Mucosa of stomach (tissue), 1 donor: ENCODE data around the gene FRMD4A.

ENCODE experiments used
- H3K27me3 ChIP-seq: one replicate; pipeline ENCODE4 v1.7.0; 2013; ENCODE audit warnings: mild to moderate bottlenecking, low read length; ENCODE audit not compliant: control insufficient read depth, insufficient read depth
- H3K36me3 ChIP-seq: one replicate; pipeline ENCODE4 v1.7.0; 2013; ENCODE audit warnings: low read length; ENCODE audit not compliant: control insufficient read depth, insufficient read depth
- H3K4me1 ChIP-seq: one replicate; pipeline ENCODE4 v1.7.0; 2013; ENCODE audit warnings: mild to moderate bottlenecking, low read length; ENCODE audit not compliant: control insufficient read depth, insufficient read depth
- H3K4me3 ChIP-seq: one replicate; pipeline ENCODE4 v1.7.0; 2013; ENCODE audit warnings: low read length
- H3K9ac ChIP-seq: one replicate; pipeline ENCODE4 v1.7.0; 2013; ENCODE audit warnings: mild to moderate bottlenecking, low read length, moderate library complexity
- H3K9me3 ChIP-seq: one replicate; pipeline ENCODE4 v1.7.0; 2013; ENCODE audit warnings: mild to moderate bottlenecking, low read length, moderate library complexity; ENCODE audit not compliant: control insufficient read depth
- donor health status: Pancreatic carcinoma.

Gene FRMD4A

DNA sequence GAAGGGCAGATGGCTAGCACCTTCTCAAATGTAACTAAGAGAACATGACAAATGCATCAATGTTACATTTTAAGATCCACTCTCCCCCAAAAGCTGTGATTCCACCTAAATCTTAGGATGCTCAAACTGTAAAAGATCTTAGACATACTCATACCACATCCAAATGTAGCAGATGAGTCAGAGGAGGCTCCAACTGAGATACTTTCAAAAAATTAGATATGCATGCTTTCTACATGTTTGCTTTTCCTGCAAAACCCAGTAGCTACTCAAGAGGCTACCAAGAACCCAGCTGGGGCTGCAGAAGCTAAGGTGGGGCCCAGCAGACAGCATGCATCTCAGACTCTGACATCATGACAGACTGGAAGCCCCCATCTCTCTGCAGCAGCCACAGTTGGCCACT is 31.4 kb upstream of the FRMD4A start:
- no peaks in the 10 kb centered on the region for H3K9me3 ChIP-seq

GRCh38 chr10:14360961-14361360 is 30.2 kb upstream of the FRMD4A start:
- H3K4me3 ChIP-seq, result no peak overlapping the region
- peaks cover 10% of the 10 kb centered on the region for H3K27me3 ChIP-seq
- H3K9me3 ChIP-seq, result no peaks in the 10 kb centered on the region
- no peaks in the 10 kb centered on the region for H3K36me3 ChIP-seq
- H3K9ac ChIP-seq, result no peak overlapping the region
- H3K4me1 ChIP-seq, result no peaks in the 10 kb centered on the region

More for the DNA sequence above, 31.4 kb upstream of the FRMD4A start:
- Histone ChIP-seq H3K4me3 (no peak overlapping the region), H3K27me3 (peaks cover 10% of the 10 kb centered on the region), H3K4me1 (no peaks in the 10 kb centered on the region), H3K9ac (no peak overlapping the region), H3K36me3 (no peaks in the 10 kb centered on the region)

GRCh38 chr10:14360515-14360914 is 29.8 kb upstream of the FRMD4A start:
- Histone ChIP-seq H3K36me3 (no peaks in the 10 kb centered on the region), H3K27me3 (peaks cover 10% of the 10 kb centered on the region), H3K4me3 (no peak overlapping the region), H3K4me1 (no peaks in the 10 kb centered on the region), H3K9me3 (no peaks in the 10 kb centered on the region), H3K9ac (no peak overlapping the region)

GRCh38 chr10:14358886-14359573 is 28.3 kb upstream of the FRMD4A start:
- Histone ChIP-seq H3K36me3 (no peaks in the 10 kb centered on the region), H3K4me3 (no peak overlapping the region), H3K9me3 (no peaks in the 10 kb centered on the region), H3K9ac (no peak overlapping the region), H3K27me3 (peaks cover 2% of the 10 kb centered on the region), H3K4me1 (no peaks in the 10 kb centered on the region)

DNA sequence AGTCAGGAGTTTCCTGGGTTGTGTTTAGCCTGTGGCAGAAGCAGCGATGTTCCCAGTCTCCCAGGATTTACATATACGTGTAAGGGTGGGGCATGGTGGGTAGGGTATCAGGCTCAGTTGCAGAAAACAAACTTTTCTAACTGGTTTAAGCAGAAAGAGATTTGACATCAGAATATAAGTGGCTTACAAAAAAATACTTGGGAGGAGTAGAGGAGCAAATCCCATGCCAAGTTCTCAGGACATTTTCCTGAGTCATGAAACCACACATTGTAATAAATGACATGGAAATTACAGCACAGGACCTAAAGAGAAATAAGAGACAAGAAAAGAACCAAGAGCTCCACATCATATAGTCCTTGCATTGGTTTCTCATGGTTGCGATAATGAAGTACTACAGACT is 26.2 kb upstream of the FRMD4A start:
- no peaks in the 10 kb centered on the region for H3K27me3 ChIP-seq
- H3K4me3 ChIP-seq, result no peak overlapping the region
- no peaks in the 10 kb centered on the region for H3K36me3 ChIP-seq
- no peaks in the 10 kb centered on the region for H3K4me1 ChIP-seq
- H3K9me3 ChIP-seq, result no peaks in the 10 kb centered on the region
- no peak overlapping the region for H3K9ac ChIP-seq

GRCh38 chr10:14355750-14356149 is 25.0 kb upstream of the FRMD4A start:
- H3K36me3 ChIP-seq, result no peaks in the 10 kb centered on the region
- H3K9ac ChIP-seq, result no peak overlapping the region
- no peak overlapping the region for H3K4me3 ChIP-seq
- H3K9me3 ChIP-seq, result no peaks in the 10 kb centered on the region
- H3K4me1 ChIP-seq, result no peaks in the 10 kb centered on the region
- H3K27me3 ChIP-seq, result no peaks in the 10 kb centered on the region

GRCh38 chr10:14353291-14353913 is 22.7 kb upstream of the FRMD4A start:
- Histone ChIP-seq H3K27me3 (no peaks in the 10 kb centered on the region), H3K36me3 (no peaks in the 10 kb centered on the region), H3K9me3 (no peaks in the 10 kb centered on the region), H3K4me1 (no peaks in the 10 kb centered on the region), H3K9ac (no peak overlapping the region), H3K4me3 (no peak overlapping the region)

- Histone ChIP-seq H3K27me3 (no peaks in the 10 kb centered on the region), H3K36me3 (no peaks in the 10 kb centered on the region), H3K9me3 (no peaks in the 10 kb centered on the region), H3K9ac (no peak overlapping the region), H3K4me1 (no peaks in the 10 kb centered on the region), H3K4me3 (no peak overlapping the region)
Observed at GRCh38 chr10:14350006-14350405, 19.3 kb upstream of the FRMD4A start.

DNA sequence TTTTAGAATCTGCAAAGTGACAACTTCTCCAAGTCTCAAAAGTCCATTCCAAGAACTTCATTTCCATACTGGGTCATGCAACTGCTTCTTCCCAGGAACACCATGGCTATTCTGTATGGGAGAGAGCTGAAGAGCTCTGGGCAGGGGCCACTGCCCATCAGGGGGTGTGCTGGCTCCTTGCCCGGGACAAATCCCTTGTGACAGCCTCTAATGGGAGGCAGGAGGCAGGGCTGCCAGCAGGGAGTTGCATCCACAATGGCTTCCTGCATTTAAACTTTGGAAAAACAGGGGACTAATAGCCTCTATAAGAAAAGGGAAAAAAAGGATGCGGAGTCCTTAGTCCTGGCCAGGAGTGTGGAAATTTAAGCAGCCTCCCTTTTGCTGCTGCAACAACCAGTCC is 18.4 kb upstream of the FRMD4A start:
- H3K4me1 ChIP-seq, result no peaks in the 10 kb centered on the region

GRCh38 chr10:14345262-14345661 is 14.5 kb upstream of the FRMD4A start:
- no peak overlapping the region for H3K9ac ChIP-seq
- H3K4me3 ChIP-seq, result no peak overlapping the region
- H3K9me3 ChIP-seq, result no peaks in the 10 kb centered on the region
- no peaks in the 10 kb centered on the region for H3K27me3 ChIP-seq
- H3K4me1 ChIP-seq, result no peaks in the 10 kb centered on the region
- no peaks in the 10 kb centered on the region for H3K36me3 ChIP-seq

More for the DNA sequence above, 18.4 kb upstream of the FRMD4A start:
- Histone ChIP-seq H3K36me3 (no peaks in the 10 kb centered on the region), H3K27me3 (no peaks in the 10 kb centered on the region), H3K9ac (no peak overlapping the region), H3K4me3 (no peak overlapping the region), H3K9me3 (no peaks in the 10 kb centered on the region)

- Histone ChIP-seq H3K36me3 (no peaks in the 10 kb centered on the region), H3K4me1 (no peaks in the 10 kb centered on the region), H3K9me3 (no peaks in the 10 kb centered on the region), H3K4me3 (no peak overlapping the region), H3K9ac (no peak overlapping the region), H3K27me3 (no peaks in the 10 kb centered on the region)
Observed at GRCh38 chr10:14340051-14340744, 9.5 kb upstream of the FRMD4A start.

DNA sequence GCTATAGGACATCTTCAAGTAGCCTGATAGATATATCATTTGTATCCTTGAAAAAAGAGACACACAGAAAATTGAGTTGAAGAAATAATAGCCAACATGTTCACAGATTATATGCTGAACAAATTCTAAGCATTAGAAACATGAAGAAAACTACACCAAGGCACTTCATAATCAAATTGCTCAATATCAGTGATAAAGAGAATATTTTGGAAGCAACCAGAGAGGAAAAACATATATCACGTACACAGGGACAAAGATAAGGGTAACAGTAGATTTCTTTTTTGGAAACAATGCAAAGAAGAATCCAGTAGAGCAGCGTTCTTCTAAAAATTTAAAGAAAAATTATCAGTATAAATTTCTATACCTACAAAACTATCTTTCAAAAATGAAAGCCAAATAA is 6.0 kb upstream of the FRMD4A start:
- Histone ChIP-seq H3K9ac (no peak overlapping the region), H3K4me1 (no peaks in the 10 kb centered on the region), H3K4me3 (no peak overlapping the region), H3K27me3 (no peaks in the 10 kb centered on the region), H3K36me3 (no peaks in the 10 kb centered on the region), H3K9me3 (no peaks in the 10 kb centered on the region)
